HG03457 (cell line): ENCODE measurements around the gene ATXN7L3B.
A peak's percentile ranks its signal among the peaks of the same experiment; 100 is the strongest.
"Not testable (repeated sequence)": the region's sequence is repeated elsewhere in the genome, so short reads cannot be mapped to it uniquely, and the experiment has no call there.

Experiments
- ATAC-seq: cut with Tn5 transposase; IDR thresholded peaks from one replicate; pipeline ENCODE4 v1.9.1; 2021; ENCODE audit warnings: moderate number of reproducible peaks; ENCODE audit not compliant: unreplicated experiment

Gene ATXN7L3B

GRCh38 chr12:74537707-74538385 lies at the start of gene ATXN7L3B:
TSS of gene ATXN7L3B (plus strand) at chr12:74537835. CDS start at chr12:74538113, 278 bp downstream.
- ATAC-seq, result peak; percentile 96

- ATAC-seq, result no peak
Measured at GRCh38 chr12:74488134-74488533, 49.5 kb upstream of the ATXN7L3B start.

GRCh38 chr12:74489543-74489942 lies 48.1 kb upstream of the ATXN7L3B start:
- ATAC-seq, result no peak

- peak; percentile 82 for ATAC-seq
Measured at GRCh38 chr12:74490390-74491064, 47.1 kb upstream of the ATXN7L3B start.

GRCh38 chr12:74491374-74491773 lies 46.3 kb upstream of the ATXN7L3B start:
- ATAC-seq, result no peak

GRCh38 chr12:74499192-74499591 lies 38.4 kb upstream of the ATXN7L3B start:
- ATAC-seq, result no peak

- ATAC-seq, result not testable (repeated sequence)
Measured at GRCh38 chr12:74508873-74509657, 28.6 kb upstream of the ATXN7L3B start.

GRCh38 chr12:74509886-74510285 lies 27.7 kb upstream of the ATXN7L3B start:
- no peak for ATAC-seq

GRCh38 chr12:74514098-74514872 lies 23.4 kb upstream of the ATXN7L3B start:
- ATAC-seq, result no peak

GRCh38 chr12:74515849-74516248 lies 21.8 kb upstream of the ATXN7L3B start:
- ATAC-seq, result no peak

- ATAC-seq, result no peak
Measured at GRCh38 chr12:74526535-74526934, 11.1 kb upstream of the ATXN7L3B start.

- no peak for ATAC-seq
Measured at GRCh38 chr12:74527491-74527890, 10.1 kb upstream of the ATXN7L3B start.

GRCh38 chr12:74530676-74531075 lies 7.0 kb upstream of the ATXN7L3B start:
- no peak for ATAC-seq

GRCh38 chr12:74535536-74535935 lies 2.1 kb upstream of the ATXN7L3B start:
- ATAC-seq, result no peak

GRCh38 chr12:74537126-74537706 lies 419 bp upstream of the ATXN7L3B start:
- ATAC-seq, result peak; percentile 49

GRCh38 chr12:74538491-74539258 lies 1.0 kb downstream of the ATXN7L3B start:
- no peak for ATAC-seq

GRCh38 chr12:74539261-74539660 lies 1.6 kb downstream of the ATXN7L3B start:
- no peak for ATAC-seq

GRCh38 chr12:74539765-74540526 lies 2.3 kb downstream of the ATXN7L3B start:
- ATAC-seq, result no peak

- no peak for ATAC-seq
Measured at GRCh38 chr12:74541074-74541473, 3.4 kb downstream of the ATXN7L3B start.
